Right forelimb (tissue), 1 donor: ENCODE data around the gene TPI1.

Experiments used
- DNase-seq: peaks from one replicate; pipeline ENCODE4 v3.0.0-alpha.2; 2018

TPI1 gene

DNA sequence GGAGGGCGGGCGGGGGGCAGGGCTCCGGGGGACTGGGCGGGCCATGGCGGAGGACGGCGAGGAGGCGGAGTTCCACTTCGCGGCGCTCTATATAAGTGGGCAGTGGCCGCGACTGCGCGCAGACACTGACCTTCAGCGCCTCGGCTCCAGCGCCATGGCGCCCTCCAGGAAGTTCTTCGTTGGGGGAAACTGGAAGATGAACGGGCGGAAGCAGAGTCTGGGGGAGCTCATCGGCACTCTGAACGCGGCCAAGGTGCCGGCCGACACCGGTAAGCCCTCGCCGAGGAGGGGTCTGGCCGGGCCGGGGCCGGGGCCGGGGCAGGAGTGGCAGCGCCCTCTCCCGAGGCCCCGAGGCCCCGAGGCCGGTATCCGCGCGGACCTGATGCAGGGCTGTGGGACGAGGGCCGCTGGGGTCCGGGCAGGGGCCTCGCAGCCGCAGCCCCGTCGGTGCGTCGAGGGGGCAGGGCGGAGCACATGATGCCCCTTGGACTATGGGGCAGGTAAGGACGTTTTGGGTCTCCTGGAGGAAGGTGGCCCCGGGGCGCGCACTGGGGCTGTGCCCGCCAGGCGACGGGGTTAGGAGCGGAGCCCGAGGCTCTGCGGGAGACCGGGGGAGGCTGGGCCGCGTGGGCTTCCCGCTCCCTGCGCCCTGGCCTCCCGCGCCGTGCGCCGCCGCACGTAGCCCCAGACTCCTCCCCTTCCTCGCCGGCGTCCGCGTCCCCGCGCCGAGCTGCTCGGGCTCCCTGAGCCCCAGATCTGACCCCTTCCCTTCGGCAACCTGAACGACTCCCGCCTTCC lies at the start of gene TPI1:
TPI1 (plus strand) TSS at position 119 of the 798 bp plus-strand sequence; CDS start at position 155, 36 bp downstream.
- peak; percentile 93 for DNase-seq

DNA sequence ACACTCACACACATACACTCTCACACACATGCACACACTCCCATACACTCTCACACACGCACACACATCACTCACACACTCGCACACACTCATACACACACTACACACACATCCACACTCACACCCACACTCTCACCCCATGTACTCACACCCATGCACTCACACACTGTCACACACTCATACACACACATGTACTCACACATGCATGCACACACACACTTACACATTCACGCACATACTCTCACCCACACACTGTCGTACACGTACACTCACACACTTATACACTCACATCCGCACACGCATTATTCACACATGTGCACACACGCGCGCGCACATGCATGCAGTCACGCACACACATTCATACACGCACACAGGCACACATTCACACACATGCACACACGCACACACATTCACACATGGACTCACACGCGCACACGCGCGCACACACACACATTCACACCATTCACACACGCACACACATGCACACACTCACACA lies 49.6 kb upstream of the TPI1 start:
- DNase-seq: no peak

DNA sequence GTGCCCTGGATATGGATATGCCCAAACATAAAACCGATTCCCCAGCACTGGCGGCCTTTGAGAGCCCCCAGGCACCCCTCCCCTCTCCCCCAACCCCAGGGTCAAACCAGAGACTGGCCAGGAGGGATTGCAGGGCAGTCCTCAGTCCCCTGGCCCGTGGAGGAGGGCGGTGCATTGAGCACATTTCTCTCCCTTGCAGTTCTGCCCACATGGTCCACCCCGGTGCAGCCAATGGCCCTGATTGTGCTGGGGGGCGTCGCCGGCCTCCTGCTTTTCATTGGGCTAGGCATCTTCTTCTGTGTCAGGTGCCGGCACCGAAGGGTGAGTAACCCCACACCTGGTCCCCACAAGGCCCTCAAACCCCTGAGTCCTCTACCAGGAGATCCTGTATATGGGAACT lies 49.1 kb upstream of the TPI1 start:
- no peak for DNase-seq

DNA sequence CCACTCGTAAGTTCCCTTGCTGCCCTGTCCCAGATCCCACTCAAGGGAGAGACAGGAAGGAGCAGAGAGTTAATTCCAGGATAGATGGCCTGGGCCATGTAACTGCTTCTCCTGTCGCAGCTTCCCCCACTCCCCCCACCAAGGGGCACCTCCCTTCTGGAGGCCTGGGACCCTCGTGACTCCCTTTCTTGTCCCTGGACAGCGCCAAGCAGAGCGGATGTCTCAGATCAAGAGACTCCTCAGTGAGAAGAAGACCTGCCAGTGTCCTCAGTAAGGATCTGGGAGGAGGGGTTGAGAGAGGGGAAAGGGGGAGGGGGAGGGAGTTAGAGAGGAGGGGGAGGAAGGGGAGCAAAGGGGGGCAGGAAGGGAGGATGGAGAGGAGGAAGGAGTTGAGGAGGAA lies 48.7 kb upstream of the TPI1 start:
- no peak for DNase-seq

DNA sequence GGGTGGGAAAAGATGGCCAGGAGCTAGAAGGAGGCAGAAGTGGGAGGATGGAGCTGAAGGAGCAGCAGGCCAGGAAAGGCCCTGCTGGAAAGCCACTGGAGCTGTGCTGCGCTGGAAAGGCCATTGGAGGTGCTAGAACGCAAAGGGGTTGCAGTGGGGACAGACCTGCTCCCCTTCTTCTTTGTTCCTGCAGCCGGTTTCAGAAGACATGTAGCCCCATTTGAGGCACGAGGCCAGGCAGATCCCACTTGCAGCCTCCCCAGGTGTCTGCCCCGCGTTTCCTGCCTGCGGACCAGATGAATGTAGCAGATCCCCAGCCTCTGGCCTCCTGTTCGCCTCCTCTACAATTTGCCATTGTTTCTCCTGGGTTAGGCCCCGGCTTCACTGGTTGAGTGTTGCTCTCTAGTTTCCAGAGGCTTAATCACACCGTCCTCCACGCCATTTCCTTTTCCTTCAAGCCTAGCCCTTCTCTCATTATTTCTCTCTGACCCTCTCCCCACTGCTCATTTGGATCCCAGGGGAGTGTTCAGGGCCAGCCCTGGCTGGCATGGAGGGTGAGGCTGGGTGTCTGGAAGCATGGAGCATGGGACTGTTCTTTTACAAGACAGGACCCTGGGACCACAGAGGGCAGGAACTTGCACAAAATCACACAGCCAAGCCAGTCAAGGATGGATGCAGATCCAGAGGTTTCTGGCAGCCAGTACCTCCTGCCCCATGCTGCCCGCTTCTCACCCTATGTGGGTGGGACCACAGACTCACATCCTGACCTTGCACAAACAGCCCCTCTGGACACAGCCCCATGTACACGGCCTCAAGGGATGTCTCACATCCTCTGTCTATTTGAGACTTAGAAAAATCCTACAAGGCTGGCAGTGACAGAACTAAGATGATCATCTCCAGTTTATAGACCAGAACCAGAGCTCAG lies 48.0 kb upstream of the TPI1 start:
- DNase-seq: no peak

DNA sequence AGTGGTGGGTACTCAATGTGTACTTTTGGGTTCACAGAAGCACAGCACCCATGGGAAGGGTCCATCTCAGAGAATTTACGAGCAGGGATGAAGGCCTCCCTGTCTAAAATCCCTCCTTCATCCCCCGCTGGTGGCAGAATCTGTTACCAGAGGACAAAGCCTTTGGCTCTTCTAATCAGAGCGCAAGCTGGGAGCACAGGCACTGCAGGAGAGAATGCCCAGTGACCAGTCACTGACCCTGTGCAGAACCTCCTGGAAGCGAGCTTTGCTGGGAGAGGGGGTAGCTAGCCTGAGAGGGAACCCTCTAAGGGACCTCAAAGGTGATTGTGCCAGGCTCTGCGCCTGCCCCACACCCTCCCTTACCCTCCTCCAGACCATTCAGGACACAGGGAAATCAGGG lies 47.2 kb upstream of the TPI1 start:
- no peak for DNase-seq

DNA sequence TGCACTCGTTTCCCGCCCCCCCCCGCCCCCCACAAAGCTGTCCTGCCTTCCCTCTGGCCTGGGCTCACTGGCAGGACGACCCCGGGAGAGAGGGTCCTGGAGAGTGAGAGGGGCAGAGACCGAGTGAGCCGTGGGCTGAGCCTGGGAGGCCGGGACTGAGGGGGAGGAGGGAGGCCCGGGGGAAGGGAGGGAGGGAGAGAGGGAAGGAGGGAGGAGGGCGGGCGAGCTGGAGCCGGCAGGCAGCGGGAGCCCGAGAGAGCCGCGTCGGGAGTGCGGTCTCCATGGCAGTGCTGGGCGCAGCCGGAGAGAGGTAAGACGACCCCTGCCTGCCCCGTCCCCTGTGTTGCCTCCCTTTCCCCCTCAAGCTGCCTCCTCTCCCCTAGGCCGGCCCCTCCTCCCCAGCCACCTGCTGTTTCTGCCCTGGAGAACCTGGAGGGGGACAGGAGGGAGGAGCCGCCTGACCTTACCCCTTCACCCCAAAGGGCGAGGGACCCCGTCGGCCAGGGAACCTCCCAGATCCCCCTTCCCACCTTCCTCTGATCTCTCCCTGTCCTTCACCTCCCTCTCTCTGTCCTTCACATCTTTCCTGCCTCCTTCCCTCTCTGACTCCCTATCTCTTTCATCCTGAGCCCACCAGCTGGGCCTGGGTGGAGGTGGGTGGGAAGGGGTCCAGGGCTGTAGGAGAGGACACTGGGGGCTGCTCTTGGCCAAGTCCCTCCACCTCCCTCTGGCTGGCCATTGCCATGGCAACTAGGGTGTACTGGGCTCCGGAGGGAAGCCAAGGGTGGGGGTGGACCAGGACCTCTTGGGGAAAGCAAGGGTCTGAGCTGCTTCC lies 45.5 kb upstream of the TPI1 start, which contains the start of gene GPR162:
GPR162 (plus strand) TSS at position 231 of the 835 bp plus-strand sequence. CDS start 2,078 bp downstream, outside the sequence.
- DNase-seq: peak; percentile 90

DNA sequence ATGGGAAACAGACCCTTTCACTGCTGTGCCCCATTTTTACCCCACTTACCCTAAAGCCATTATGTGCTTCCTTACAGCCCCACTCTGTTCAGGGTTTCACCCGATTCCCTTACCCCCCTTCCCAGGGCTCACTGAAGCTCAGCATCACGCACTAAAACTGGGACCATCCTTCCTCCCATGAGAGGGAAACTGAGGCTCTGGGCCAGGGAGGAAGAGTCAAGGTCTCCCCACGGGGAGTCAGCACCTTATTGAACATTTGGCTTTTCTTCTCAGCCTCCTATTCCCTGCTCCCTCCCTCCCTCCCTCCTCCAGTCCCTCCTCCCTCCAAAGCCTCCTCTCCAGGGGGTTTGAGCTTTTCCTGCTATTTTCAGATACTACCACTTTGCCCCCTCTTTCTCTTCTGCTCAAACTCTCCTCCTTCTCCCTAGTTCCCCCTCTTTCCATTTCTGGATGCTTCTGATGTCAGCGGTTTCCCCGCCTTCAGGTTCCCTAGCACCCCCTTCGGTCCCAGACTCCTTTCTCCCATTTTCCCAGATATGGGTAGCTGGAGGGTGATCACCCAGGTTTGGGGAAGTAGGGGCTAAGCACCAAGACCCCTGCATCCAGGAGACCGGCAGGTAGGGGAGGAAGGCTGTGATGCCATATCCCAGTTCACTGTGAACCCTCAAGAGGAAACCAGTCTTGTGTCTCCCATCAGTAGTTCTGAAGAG lies 44.8 kb upstream of the TPI1 start:
- no peak for DNase-seq

DNA sequence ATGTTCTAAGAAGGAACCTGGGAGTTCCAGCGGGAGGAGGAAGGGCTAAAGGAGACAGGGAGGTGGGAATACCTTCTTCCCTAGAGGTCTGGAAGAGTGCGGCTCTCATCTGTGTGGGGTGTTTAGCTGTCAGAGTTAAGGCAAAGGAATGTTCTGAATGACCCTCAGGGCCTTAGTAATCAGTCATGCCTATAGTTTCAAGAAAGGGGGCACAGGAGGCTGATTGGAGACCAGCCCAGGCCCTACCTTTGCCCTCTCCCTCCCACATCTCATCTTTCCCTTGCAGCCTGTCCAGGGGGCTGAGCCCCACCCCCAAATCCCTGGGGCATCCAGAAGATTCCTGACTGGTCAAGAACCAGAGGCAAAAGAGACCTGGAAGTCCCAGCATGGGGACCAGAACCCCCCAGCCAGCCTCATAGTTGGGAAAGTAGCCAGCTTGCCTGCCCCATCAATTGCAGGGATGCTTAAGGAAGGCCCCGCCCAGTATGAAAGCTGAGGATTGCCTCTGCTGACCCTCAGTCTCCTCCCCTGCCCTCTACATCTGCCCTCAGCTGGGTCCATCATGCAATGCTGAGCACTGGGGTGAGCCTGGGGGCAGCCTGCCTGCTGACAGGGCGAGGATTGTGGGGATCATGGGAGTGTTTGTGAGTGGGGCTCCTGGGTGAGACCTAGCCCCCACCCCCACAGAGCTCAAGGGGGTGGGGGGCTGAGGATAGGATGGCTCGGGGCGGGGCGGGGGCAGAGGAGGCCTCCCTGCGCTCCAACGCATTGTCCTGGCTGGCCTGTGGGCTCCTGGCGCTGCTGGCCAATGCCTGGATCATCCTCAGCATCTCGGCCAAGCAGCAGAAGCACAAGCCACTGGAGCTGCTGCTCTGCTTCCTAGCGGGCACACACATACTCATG lies 43.9 kb upstream of the TPI1 start:
- DNase-seq: no peak

DNA sequence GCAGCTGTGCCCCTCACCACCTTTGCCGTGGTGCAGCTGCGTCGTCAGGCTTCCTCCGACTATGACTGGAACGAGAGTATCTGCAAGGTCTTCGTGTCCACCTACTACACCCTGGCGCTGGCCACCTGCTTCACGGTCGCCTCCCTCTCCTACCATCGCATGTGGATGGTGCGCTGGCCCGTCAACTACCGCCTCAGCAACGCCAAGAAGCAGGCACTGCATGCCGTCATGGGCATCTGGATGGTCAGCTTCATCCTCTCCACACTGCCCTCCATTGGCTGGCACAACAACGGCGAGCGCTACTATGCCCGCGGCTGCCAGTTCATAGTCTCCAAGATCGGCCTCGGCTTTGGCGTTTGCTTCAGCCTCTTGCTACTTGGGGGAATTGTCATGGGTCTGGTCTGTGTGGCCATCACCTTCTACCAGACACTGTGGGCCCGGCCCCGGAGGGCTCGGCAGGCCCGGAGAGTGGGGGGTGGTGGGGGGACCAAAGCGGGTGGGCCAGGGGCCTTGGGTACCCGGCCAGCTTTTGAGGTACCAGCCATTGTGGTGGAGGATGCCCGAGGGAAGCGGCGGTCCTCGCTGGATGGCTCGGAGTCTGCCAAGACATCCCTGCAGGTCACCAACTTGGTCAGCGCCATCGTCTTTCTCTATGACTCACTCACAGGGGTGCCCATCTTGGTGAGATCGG lies 43.1 kb upstream of the TPI1 start:
- DNase-seq: no peak

DNA sequence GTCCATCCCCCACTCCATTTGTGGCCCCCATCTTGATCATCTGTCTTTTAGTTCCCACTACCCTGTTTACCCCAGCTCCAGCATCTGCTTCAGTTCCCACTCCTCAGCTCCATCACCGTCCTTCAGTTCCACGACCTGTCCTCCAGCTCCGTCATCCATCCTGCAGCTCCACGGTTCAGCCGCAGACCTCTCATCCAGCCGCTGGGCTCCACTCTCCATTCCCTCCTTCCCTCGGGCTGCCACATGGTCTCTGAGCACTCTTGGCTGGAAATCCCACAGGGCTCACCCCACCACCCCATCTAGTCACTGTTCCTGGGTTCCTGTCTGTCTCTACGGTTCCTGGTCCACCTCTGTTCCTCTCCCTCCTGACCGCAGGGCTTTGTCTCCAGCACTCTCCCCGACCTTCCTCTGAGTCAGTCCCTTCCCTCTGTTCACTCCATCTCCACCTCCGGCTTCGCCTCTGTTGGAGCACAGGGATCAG lies 42.4 kb upstream of the TPI1 start:
- no peak for DNase-seq

DNA sequence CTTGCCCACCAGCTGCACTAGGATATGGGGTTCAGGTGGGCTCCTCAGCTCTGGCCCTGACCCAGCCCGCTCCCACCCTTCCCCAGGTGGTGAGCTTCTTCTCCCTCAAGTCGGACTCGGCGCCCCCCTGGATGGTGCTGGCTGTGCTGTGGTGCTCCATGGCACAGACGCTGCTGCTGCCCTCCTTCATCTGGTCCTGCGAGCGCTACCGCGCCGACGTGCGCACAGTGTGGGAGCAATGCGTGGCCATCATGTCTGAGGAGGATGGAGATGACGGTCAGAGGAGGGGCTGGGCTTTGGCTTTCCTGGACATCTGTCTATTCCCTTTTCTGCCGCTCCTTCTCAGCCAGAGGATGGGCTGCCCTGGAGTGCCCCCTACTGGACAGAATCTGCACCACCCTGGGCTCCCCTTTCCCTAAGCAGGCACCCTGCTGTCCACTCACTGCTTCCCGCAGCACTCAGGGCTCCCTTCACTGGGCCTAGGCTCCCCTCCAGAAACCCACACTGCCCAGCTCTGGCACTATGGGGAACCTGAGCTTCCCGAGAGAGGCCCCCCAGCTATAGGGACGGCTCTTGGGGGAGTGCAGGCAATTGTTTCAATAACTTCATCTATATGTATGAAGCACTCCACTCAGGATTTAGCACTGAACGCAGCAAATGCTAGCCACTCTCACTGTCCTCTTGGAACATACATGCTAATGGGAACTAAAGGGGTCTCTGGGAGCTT lies 41.8 kb upstream of the TPI1 start:
- DNase-seq: peak; percentile 95

DNA sequence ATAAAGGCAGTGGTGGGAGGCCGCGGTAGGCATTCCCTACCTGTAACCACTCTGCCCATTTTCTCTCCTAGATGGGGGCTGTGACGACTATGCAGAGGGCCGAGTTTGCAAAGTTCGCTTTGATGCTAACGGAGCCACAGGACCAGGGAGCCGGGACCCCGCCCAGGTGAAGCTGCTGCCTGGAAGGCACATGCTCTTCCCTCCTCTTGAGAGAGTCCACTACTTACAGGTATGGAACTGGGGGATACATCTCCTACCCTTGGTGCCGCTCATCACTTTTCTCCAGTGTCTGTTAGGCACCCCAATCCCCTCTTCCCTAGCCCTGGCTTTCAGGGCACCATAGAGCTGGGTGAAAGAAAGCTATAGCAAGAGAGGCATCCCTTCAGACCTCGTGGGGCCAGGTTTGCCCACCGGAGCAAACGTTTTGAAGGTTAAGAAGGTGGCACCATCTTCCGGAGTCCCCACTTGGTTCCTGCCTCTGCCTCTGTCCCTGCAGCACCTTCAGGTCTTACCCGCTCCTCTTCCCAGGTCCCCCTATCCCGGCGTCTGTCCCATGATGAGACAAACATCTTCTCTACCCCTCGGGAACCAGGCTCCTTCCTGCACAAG lies 41.1 kb upstream of the TPI1 start:
- DNase-seq: no peak

DNA sequence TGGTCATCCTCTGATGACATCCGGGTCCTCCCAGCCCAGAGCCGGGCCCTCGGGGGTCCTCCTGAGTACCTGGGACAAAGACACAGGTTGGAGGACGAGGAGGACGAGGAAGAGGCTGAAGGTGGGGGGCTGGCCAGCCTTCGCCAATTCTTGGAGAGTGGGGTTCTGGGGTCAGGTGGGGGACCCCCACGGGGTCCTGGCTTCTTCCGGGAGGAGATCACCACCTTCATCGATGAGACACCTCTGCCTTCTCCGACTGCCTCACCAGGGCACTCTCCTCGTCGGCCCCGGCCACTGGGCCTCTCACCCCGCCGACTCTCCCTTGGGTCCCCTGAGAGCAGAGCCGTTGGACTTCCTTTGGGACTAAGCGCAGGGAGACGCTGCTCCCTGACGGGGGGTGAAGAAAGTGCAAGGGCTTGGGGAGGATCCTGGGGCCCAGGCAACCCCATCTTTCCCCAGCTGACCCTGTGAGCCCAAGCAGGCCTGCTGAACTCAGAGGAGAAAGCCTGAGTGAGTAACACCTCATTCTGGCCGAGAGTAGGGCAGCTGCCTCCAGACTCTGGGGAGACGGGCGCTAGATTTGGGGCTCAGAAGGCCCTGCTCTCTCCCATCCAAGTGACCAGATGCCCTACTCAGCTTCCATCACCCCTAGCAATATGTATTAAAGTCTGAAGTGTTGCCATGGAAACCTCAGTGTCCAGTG lies 40.4 kb upstream of the TPI1 start:
- no peak for DNase-seq

DNA sequence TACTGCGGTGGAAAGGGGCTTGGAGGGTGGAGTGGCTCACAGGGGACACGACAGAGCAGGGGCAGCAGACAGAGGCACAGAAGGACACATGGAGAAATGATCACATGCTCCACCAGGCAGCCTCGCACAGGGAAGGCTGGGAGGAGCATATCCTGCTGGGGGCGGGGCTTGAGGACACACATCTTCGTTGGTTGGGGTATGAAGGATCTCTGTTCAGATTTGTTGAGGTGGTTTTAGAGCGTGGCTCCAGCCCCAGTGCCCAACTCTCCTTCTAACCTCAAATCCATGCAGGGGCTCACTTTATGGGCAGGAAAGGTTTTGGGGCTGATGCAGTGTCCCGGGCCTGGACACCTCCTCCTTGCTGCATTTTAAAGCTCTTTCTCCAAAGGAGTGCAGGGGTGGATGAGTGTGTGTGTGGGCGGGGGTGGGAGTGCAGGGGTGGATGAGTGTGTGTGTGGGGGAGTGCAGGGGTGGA lies 39.9 kb upstream of the TPI1 start:
- peak; percentile 84 for DNase-seq

DNA sequence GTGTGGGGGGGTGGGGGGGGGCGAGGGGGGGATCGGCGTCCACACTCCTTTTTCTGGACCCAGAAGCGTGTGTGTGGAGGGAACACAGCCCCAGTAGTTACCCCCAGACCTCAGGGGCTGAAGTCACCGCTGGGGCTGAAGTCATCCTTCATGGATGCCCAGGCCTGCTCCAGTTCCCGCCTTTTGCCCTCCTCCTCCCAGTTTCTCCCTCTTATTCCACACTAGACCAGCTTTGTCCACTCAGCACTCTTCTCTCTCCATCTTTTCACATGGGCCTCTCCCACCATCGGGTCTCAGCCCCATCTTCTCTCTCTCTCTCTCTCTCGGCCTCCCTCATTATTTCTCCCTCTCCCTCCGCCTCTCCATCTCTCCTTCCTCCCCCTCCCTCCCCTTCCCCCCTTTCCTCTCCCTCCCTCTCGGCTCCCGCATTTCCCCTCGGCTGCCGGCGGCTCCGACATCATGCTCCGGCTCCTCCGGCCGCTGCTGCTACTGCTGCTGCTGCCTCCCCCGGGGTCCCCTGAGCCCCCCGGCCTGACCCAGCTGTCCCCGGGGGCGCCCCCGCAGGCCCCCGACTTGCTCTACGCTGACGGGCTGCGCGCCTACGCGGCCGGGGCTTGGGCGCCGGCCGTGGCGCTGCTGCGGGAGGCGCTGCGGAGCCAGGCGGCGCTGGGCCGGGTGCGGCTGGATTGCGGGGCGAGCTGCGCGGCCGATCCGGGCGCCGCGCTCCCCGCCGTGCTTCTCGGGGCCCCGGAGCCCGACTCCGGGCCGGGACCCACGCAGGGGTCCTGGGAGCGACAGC lies 39.1 kb upstream of the TPI1 start, which contains the start of gene P3H3:
P3H3 (plus strand) TSS at position 426 of the 799 bp plus-strand sequence; CDS start at position 460, 34 bp downstream.
- DNase-seq: peak; percentile 81
